GM21360 (cell line): Measurements from ENCODE around the gene CHML.
"Not testable (repeated sequence)": the region's sequence is repeated elsewhere in the genome, so short reads cannot be mapped to it uniquely, and the experiment has no call there.

Experiments
- ATAC-seq: cut with Tn5 transposase; IDR thresholded peaks from one replicate; pipeline ENCODE4 v1.9.1; 2021; ENCODE audit warnings: mild to moderate bottlenecking, moderate library complexity; ENCODE audit not compliant: unreplicated experiment

Gene CHML

GRCh38 chr1:241640149-241640866 is at the start of gene CHML, which contains the start of gene OPN3:
TSS of gene CHML (minus strand) at chr1:241640369. CDS start at chr1:241635766, 4,603 bp downstream.
TSS of gene OPN3 (minus strand) at chr1:241640369. CDS start at chr1:241640254, 115 bp downstream.
- peak; percentile 93 for ATAC-seq

GRCh38 chr1:241688940-241689368 is 48.8 kb upstream of the CHML start:
- ATAC-seq = no peak

- no peak for ATAC-seq
These were observed 43.9 kb upstream of the CHML start for GRCh38 chr1:241684108-241684507.

- no peak for ATAC-seq
These were observed 42.8 kb upstream of the CHML start for GRCh38 chr1:241682921-241683320.

GRCh38 chr1:241681861-241682448 is 41.8 kb upstream of the CHML start:
- ATAC-seq = not testable (repeated sequence)

- no peak for ATAC-seq
These were observed 39.8 kb upstream of the CHML start for GRCh38 chr1:241679961-241680360.

- no peak for ATAC-seq
These were observed 39.2 kb upstream of the CHML start for GRCh38 chr1:241679404-241679803.

GRCh38 chr1:241678536-241678935 is 38.4 kb upstream of the CHML start:
- ATAC-seq = no peak

- ATAC-seq = peak; percentile 95
These were observed 37.0 kb upstream of the CHML start for GRCh38 chr1:241677201-241677600.

- no peak for ATAC-seq
These were observed 35.8 kb upstream of the CHML start for GRCh38 chr1:241675983-241676382.

- ATAC-seq = no peak
These were observed 34.7 kb upstream of the CHML start for GRCh38 chr1:241674805-241675384.

GRCh38 chr1:241672301-241672700 is 32.1 kb upstream of the CHML start:
- ATAC-seq = no peak

- no peak for ATAC-seq
These were observed 26.2 kb upstream of the CHML start for GRCh38 chr1:241666419-241666818.

GRCh38 chr1:241660424-241660972 is 20.3 kb upstream of the CHML start:
- no peak for ATAC-seq

GRCh38 chr1:241659016-241659415 is 18.8 kb upstream of the CHML start:
- not testable (repeated sequence) for ATAC-seq

- ATAC-seq = no peak
These were observed 18.1 kb upstream of the CHML start for GRCh38 chr1:241658081-241658793.

- no peak for ATAC-seq
These were observed 14.5 kb upstream of the CHML start for GRCh38 chr1:241654641-241655040.

- ATAC-seq = no peak
These were observed 13.8 kb upstream of the CHML start for GRCh38 chr1:241654019-241654418.

- no peak for ATAC-seq
These were observed 11.8 kb upstream of the CHML start, which contains the start of gene WDR64 for GRCh38 chr1:241652012-241652411. TSS of gene WDR64 (plus strand) at chr1:241652281. CDS start at chr1:241652485, 204 bp downstream.

- ATAC-seq = no peak
These were observed 8.0 kb upstream of the CHML start for GRCh38 chr1:241648159-241648558.

- ATAC-seq = no peak
These were observed 7.5 kb upstream of the CHML start for GRCh38 chr1:241647658-241648057.
